CD4-positive, alpha-beta memory T cell (primary cell): ENCODE results near the gene CNGA4. TPM values are rescaled to one million over a fixed set of nuclear protein-coding genes. Genes with fewer than 3 reads are reported as not detected.

ENCODE experiments used
- polyA plus RNA-seq, 2 donors: library from polyadenylated mRNA; unstranded; fragments of 300-500 nt; fragmentation: Illumina TruSeq; gene quantifications; one replicate each; pipeline ENCODE4 v1.2.3, GENCODE V29; 2021
- total RNA-seq, 2 experiments: library from RNA; stranded (reverse); gene quantifications; one replicate each; pipeline ENCODE4 v1.2.3, GENCODE V29; 2021

The CNGA4 gene
- total and polyA plus RNA-seq, 4 experiments from 2014 or later, result 0.58 to 0.61 TPM; not detected in 2

Other genes starting within 250 kb of the CNGA4 start
- gene OR56A4, start 232.1 kb upstream of the CNGA4 start, total RNA-seq, result not detected
- gene OR56A4, start 232.1 kb upstream of the CNGA4 start, polyA plus RNA-seq, result not detected
- not detected for gene OR56A1, start 208.3 kb upstream of the CNGA4 start, total RNA-seq
- not detected for gene OR56A1, start 208.3 kb upstream of the CNGA4 start, polyA plus RNA-seq
- not detected for gene OR56B4, start 131.4 kb upstream of the CNGA4 start, total RNA-seq
- not detected for gene OR56B4, start 131.4 kb upstream of the CNGA4 start, polyA plus RNA-seq
- not detected for gene OR52B2, start 68.8 kb upstream of the CNGA4 start, total RNA-seq
- not detected for gene OR52B2, start 68.8 kb upstream of the CNGA4 start, polyA plus RNA-seq
- not detected for gene OR52W1, start 39.9 kb upstream of the CNGA4 start, total RNA-seq
- not detected for gene OR52W1, start 39.9 kb upstream of the CNGA4 start, polyA plus RNA-seq
- not detected for gene C11orf42, start 33.5 kb upstream of the CNGA4 start, total RNA-seq
- not detected for gene C11orf42, start 33.5 kb upstream of the CNGA4 start, polyA plus RNA-seq
- gene FHIP1B, start 4.5 kb upstream of the CNGA4 start, total RNA-seq, result 10 to 100 TPM; 48.7 to 50.8 TPM
- gene FHIP1B, start 4.5 kb upstream of the CNGA4 start, polyA plus RNA-seq, result 10 to 100 TPM; 12.0 to 16.7 TPM
- not detected for gene CCKBR, start 20.7 kb downstream of the CNGA4 start, total RNA-seq
- gene CCKBR, start 20.7 kb downstream of the CNGA4 start, polyA plus RNA-seq, result not detected
- under 1 TPM in 1 of 2 experiments, not detected in 1; 0.36 TPM for gene CAVIN3, start 81.4 kb downstream of the CNGA4 start, total RNA-seq
- gene CAVIN3, start 81.4 kb downstream of the CNGA4 start, polyA plus RNA-seq, result under 1 TPM in 1 of 2 donors, not detected in 1; 0.70 TPM
- gene SMPD1, start 151.4 kb downstream of the CNGA4 start, total RNA-seq, result 10 to 100 TPM; 39.3 to 43.6 TPM
- 10 to 100 TPM in 1 of 2 donors, 1 to 10 TPM in 1; 9.2 to 12.1 TPM for gene SMPD1, start 151.4 kb downstream of the CNGA4 start, polyA plus RNA-seq
- 10 to 100 TPM; 93.2 to 93.5 TPM for gene APBB1, start 180.0 kb downstream of the CNGA4 start, total RNA-seq
- gene APBB1, start 180.0 kb downstream of the CNGA4 start, polyA plus RNA-seq, result 100 to 1,000 TPM in 1 of 2 donors, 10 to 100 TPM in 1; 84.7 to 107 TPM
- 1 to 10 TPM in 1 of 2 experiments, under 1 TPM in 1; 0.83 to 1.3 TPM for gene HPX, start 201.9 kb downstream of the CNGA4 start, total RNA-seq
- not detected for gene HPX, start 201.9 kb downstream of the CNGA4 start, polyA plus RNA-seq
- 10 to 100 TPM; 22.9 to 23.1 TPM for gene TRIM3, start 234.9 kb downstream of the CNGA4 start, total RNA-seq
- gene TRIM3, start 234.9 kb downstream of the CNGA4 start, polyA plus RNA-seq, result 1 to 10 TPM; 1.2 to 3.5 TPM
- 10 to 100 TPM; 53.9 to 56.9 TPM for gene ARFIP2, start 242.2 kb downstream of the CNGA4 start, total RNA-seq
- gene ARFIP2, start 242.2 kb downstream of the CNGA4 start, polyA plus RNA-seq, result 10 to 100 TPM; 34.1 to 35.8 TPM
- 10 to 100 TPM; 54.7 to 60.3 TPM for gene TIMM10B, start 242.4 kb downstream of the CNGA4 start, total RNA-seq
- 10 to 100 TPM; 29.9 to 32.4 TPM for gene TIMM10B, start 242.4 kb downstream of the CNGA4 start, polyA plus RNA-seq